ENCODE data around the gene NECTIN4. TPM values are rescaled to one million over a fixed set of nuclear protein-coding genes. Genes with fewer than 3 reads are reported as not detected.

The NECTIN4 gene
- total and polyA plus RNA-seq, 2 of the 13 experiments (the other 11 are each of a cell fraction or from before 2014, with no cell fraction given): 5.9 to 12.4 TPM

GRCh38 chr1:161128591-161129420 is 39.4 kb upstream of the NECTIN4 start (continued):
- TF ChIP-seq ZBTB40 (IDR thresholded peaks at IDR 0.05): no peak
- no peak for TF ChIP-seq ZBTB40 (CRISPR knock-in tag; IDR thresholded peaks at IDR 0.05)
- TF ChIP-seq, protein P1, sequence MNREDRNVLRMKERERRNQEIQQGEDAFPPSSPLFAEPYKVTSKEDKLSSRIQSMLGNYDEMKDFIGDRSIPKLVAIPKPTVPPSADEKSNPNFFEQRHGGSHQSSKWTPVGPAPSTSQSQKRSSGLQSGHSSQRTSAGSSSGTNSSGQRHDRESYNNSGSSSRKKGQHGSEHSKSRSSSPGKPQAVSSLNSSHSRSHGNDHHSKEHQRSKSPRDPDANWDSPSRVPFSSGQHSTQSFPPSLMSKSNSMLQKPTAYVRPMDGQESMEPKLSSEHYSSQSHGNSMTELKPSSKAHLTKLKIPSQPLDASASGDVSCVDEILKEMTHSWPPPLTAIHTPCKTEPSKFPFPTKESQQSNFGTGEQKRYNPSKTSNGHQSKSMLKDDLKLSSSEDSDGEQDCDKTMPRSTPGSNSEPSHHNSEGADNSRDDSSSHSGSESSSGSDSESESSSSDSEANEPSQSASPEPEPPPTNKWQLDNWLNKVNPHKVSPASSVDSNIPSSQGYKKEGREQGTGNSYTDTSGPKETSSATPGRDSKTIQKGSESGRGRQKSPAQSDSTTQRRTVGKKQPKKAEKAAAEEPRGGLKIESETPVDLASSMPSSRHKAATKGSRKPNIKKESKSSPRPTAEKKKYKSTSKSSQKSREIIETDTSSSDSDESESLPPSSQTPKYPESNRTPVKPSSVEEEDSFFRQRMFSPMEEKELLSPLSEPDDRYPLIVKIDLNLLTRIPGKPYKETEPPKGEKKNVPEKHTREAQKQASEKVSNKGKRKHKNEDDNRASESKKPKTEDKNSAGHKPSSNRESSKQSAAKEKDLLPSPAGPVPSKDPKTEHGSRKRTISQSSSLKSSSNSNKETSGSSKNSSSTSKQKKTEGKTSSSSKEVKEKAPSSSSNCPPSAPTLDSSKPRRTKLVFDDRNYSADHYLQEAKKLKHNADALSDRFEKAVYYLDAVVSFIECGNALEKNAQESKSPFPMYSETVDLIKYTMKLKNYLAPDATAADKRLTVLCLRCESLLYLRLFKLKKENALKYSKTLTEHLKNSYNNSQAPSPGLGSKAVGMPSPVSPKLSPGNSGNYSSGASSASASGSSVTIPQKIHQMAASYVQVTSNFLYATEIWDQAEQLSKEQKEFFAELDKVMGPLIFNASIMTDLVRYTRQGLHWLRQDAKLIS (CRISPR knock-in tag; IDR thresholded peaks at IDR 0.05): no peak
- TF ChIP-seq CENPX (CRISPR knock-in tag; IDR thresholded peaks at IDR 0.05): no peak
- no peak for TF ChIP-seq ZNF124 (CRISPR knock-in tag; IDR thresholded peaks at IDR 0.05)
- no peak for TF ChIP-seq CHD4 (IDR thresholded peaks at IDR 0.05; ENCODE audit: borderline replicate concordance, low read length)
- TF ChIP-seq, protein P2, sequence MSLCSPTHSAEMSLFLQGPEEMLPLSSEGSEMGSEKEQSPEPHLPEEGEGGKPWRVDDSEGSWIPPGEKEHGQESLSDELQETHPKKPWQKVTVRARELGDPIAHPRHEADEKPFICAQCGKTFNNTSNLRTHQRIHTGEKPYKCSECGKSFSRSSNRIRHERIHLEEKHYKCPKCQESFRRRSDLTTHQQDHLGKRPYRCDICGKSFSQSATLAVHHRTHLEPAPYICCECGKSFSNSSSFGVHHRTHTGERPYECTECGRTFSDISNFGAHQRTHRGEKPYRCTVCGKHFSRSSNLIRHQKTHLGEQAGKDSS (CRISPR knock-in tag; IDR thresholded peaks at IDR 0.05; ENCODE audit: borderline replicate concordance, low read depth): no peak
- TF ChIP-seq MXD4 (CRISPR knock-in tag; IDR thresholded peaks at IDR 0.05): no peak
- TF ChIP-seq NFKB2 (CRISPR knock-in tag; IDR thresholded peaks at IDR 0.05; ENCODE audit: borderline replicate concordance): no peak

Data from HepG2 (cell line).